HEK293 (cell line): ENCODE results near the gene PAEP.

Experiments
- CTCF ChIA-PET: fragments of 350-600 bp; formaldehyde crosslinking; extraction: SDS; loops from one replicate; lab custom pipeline; 2021; ENCODE audit warnings: antibody characterized with exemption; lab: Yijun Ruan, JAX
- POLR2A ChIA-PET: fragments of 300-600 bp; formaldehyde crosslinking; extraction: SDS; loops from one replicate; lab custom pipeline; 2020; ENCODE audit warnings: antibody characterized with exemption, inconsistent platforms; lab: Yijun Ruan, JAX
- H3K27ac ChIP-seq: fragments of 200-500 bp; sonication (Bioruptor generic); 2 replicates; pipeline ENCODE4 v1.5.1; 2014; ENCODE audit warnings: low read depth, low read length, control low read depth, inconsistent platforms; ENCODE audit errors: extremely low read depth
- H3K36me3 ChIP-seq, 2 experiments: fragments of 200-500 bp in 1 of 2; sonication (Bioruptor generic) in 1 of 2; 1 replicate in 1 of 2; 2 replicates in 1 of 2; pipeline ENCODE4 v1.5.1; 2014 to 2017; ENCODE audit warnings: inconsistent platforms in 2 of 2, low read length in 2 of 2; ENCODE audit not compliant: control insufficient read depth in 2 of 2, insufficient read depth in 1 of 2
- H3K4me1 ChIP-seq: fragments of 200-500 bp; sonication (Bioruptor generic); 2 replicates; pipeline ENCODE4 v1.5.1; 2014; ENCODE audit warnings: mild to moderate bottlenecking, low read length, inconsistent platforms; ENCODE audit not compliant: control insufficient read depth, insufficient read depth
- H3K4me3 ChIP-seq: 2 replicates; pipeline ENCODE4 v1.5.1; 2011; ENCODE audit warnings: low read depth, mild to moderate bottlenecking, control low read depth, low read length, moderate library complexity
- H3K9me3 ChIP-seq: fragments of 200-500 bp; sonication (Bioruptor generic); 2 replicates; pipeline ENCODE4 v1.5.1; 2014; ENCODE audit warnings: low read depth, low read length, inconsistent platforms; ENCODE audit not compliant: control insufficient read depth, insufficient read depth
- GLIS2 ChIP-seq: fragments of 450-650 bp; formaldehyde crosslinking; IDR thresholded peaks from 2 replicates; pipeline ENCODE4 v1.5.1; 2016; ENCODE audit warnings: missing biosample characterization, missing genetic modification characterization
- PRDM10 ChIP-seq: fragments of 450-650 bp; formaldehyde crosslinking; IDR thresholded peaks from 2 replicates; pipeline ENCODE4 v1.5.1; 2016; ENCODE audit warnings: missing biosample characterization, missing genetic modification characterization
- PRDM6 ChIP-seq: fragments of 450-650 bp; formaldehyde crosslinking; IDR thresholded peaks from 2 replicates; pipeline ENCODE4 v1.5.1; 2017; ENCODE audit warnings: missing biosample characterization, missing genetic modification characterization
- REPIN1 ChIP-seq: fragments of 450-650 bp; formaldehyde crosslinking; IDR thresholded peaks from 2 replicates; pipeline ENCODE4 v1.5.1; 2017; ENCODE audit warnings: missing biosample characterization, missing genetic modification characterization, low read depth
- ZBTB1 ChIP-seq: fragments of 450-650 bp; formaldehyde crosslinking; IDR thresholded peaks from 2 replicates; pipeline ENCODE4 v1.5.1; 2016; ENCODE audit warnings: missing biosample characterization, missing genetic modification characterization
- ZNF175 ChIP-seq: fragments of 450-650 bp; formaldehyde crosslinking; IDR thresholded peaks from 2 replicates; pipeline ENCODE4 v1.5.1; 2016; ENCODE audit warnings: missing biosample characterization, missing genetic modification characterization
- ZNF280C ChIP-seq: fragments of 450-650 bp; formaldehyde crosslinking; IDR thresholded peaks from 2 replicates; pipeline ENCODE4 v1.5.1; 2016; ENCODE audit warnings: missing biosample characterization, missing genetic modification characterization
- ZNF350 ChIP-seq: fragments of 450-650 bp; formaldehyde crosslinking; IDR thresholded peaks from 2 replicates; pipeline ENCODE4 v1.5.0; 2017; ENCODE audit warnings: missing biosample characterization, mild to moderate bottlenecking, missing genetic modification characterization
- ZNF391 ChIP-seq: fragments of 450-650 bp; formaldehyde crosslinking; IDR thresholded peaks from 2 replicates; pipeline ENCODE4 v1.5.1; 2016; ENCODE audit warnings: low read depth, missing biosample characterization, missing genetic modification characterization, borderline replicate concordance
- ZNF398 ChIP-seq: fragments of 450-650 bp; formaldehyde crosslinking; IDR thresholded peaks from 2 replicates; pipeline ENCODE4 v1.5.1; 2017; ENCODE audit warnings: missing biosample characterization, missing genetic modification characterization
- ZNF433 ChIP-seq: fragments of 450-650 bp; formaldehyde crosslinking; IDR thresholded peaks from 2 replicates; pipeline ENCODE4 v1.5.1; 2016; ENCODE audit warnings: missing biosample characterization, missing genetic modification characterization, low read depth
- ZNF449 ChIP-seq: fragments of 450-650 bp; formaldehyde crosslinking; IDR thresholded peaks from 2 replicates; pipeline ENCODE4 v1.5.1; 2017; ENCODE audit warnings: missing biosample characterization, mild to moderate bottlenecking, missing genetic modification characterization, moderate library complexity
- ZNF501 ChIP-seq: fragments of 450-650 bp; formaldehyde crosslinking; IDR thresholded peaks from 2 replicates; pipeline ENCODE4 v1.5.1; 2016; ENCODE audit warnings: missing biosample characterization, missing genetic modification characterization
- ZNF555 ChIP-seq: fragments of 450-650 bp; formaldehyde crosslinking; conservative IDR thresholded peaks from 2 replicates; pipeline ENCODE4 v1.5.1; 2017; ENCODE audit warnings: missing biosample characterization, mild to moderate bottlenecking, missing genetic modification characterization, inconsistent platforms
- ZNF664 ChIP-seq: fragments of 450-650 bp; formaldehyde crosslinking; IDR thresholded peaks from 2 replicates; pipeline ENCODE4 v1.5.1; 2016; ENCODE audit warnings: missing biosample characterization, missing genetic modification characterization

PAEP gene

GRCh38 chr9:135523521-135524129, 37.9 kb upstream of the PAEP start:
- CTCF ChIA-PET = interaction anchor here (0.7 kb wide), 1 partner anchor 877 kb away, joined by 3 read pairs; no protein-coding TSS in a partner anchor

GRCh38 chr9:135524130-135524861, 37.3 kb upstream of the PAEP start:
- TF ChIP-seq ZNF175 (tag by site-specific recombination) = no peak
- no peak for TF ChIP-seq ZNF398
- TF ChIP-seq REPIN1 (tag by site-specific recombination) = no peak
- TF ChIP-seq ZNF555 = no peak
- no peak for TF ChIP-seq PRDM6 (tag by site-specific recombination)
- no peak for TF ChIP-seq ZNF501
- TF ChIP-seq ZNF391 (tag by site-specific recombination) = no peak
- TF ChIP-seq ZNF664 = no peak
- no peak for TF ChIP-seq GLIS2 (tag by site-specific recombination)
- no peak for TF ChIP-seq ZNF280C (tag by site-specific recombination)
- TF ChIP-seq ZNF449 (tag by site-specific recombination) = no peak
- no peak for TF ChIP-seq ZNF350 (tag by site-specific recombination)
- Histone ChIP-seq H3K4me1 (no peaks in the 10 kb centered on the region), H3K36me3 (no peaks in the 10 kb centered on the region), H3K27ac (no peak overlapping the region), H3K4me3 (no peak overlapping the region), H3K9me3 (no peaks in the 10 kb centered on the region)
- CTCF ChIA-PET = no interaction called here
- POLR2A ChIA-PET = no interaction called here

More at GRCh38 chr9:135523521-135524129, 37.9 kb upstream of the PAEP start:
- POLR2A ChIA-PET = no interaction called here
- no peak overlapping the region for H3K27ac ChIP-seq
- no peaks in the 10 kb centered on the region for H3K9me3 ChIP-seq
- no peaks in the 10 kb centered on the region for H3K36me3 ChIP-seq
- no peak for TF ChIP-seq ZBTB1
- no peak for TF ChIP-seq ZNF433 (tag by site-specific recombination)
- peak; percentile 37; the same call in 1 of the 2 replicates for TF ChIP-seq PRDM10 (tag by site-specific recombination)
- no peak overlapping the region for H3K4me3 ChIP-seq
- H3K4me1 ChIP-seq = no peaks in the 10 kb centered on the region
